Epidermal melanocyte (primary cell): ENCODE measurements around the gene CAV2.

Experiments
- DNase-seq: peaks from one replicate; pipeline ENCODE4 v3.0.0; 2011; ENCODE audit warnings: low spot score; ENCODE audit not compliant: insufficient read length

Gene CAV2

DNA sequence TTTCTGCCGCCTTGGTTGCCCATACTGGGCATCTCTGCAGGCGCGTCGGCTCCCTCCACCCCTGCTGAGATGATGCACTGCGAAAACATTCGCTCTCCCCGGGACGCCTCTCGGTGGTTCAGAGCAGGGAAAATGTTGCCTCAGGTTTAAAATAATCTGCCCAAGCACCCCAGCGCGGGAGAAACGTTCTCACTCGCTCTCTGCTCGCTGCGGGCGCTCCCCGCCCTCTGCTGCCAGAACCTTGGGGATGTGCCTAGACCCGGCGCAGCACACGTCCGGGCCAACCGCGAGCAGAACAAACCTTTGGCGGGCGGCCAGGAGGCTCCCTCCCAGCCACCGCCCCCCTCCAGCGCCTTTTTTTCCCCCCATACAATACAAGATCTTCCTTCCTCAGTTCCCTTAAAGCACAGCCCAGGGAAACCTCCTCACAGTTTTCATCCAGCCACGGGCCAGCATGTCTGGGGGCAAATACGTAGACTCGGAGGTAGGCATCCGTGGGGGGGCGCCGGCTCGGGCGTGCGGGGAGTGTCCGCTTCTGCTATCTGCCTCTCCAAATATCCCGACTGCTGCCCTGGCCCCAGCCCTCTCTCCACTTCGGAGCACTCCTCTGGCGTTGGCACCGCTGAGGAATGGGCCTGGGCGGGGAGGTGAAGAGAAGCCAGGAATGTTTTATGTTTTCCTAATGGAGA is 25.2 kb downstream of the CAV2 start, which contains the start of gene CAV1:
Gene CAV1 (plus strand): TSS at position 428 of the 689 bp plus-strand sequence. CDS start 27 bp downstream, at position 455.
- peak; percentile 63 for DNase-seq

DNA sequence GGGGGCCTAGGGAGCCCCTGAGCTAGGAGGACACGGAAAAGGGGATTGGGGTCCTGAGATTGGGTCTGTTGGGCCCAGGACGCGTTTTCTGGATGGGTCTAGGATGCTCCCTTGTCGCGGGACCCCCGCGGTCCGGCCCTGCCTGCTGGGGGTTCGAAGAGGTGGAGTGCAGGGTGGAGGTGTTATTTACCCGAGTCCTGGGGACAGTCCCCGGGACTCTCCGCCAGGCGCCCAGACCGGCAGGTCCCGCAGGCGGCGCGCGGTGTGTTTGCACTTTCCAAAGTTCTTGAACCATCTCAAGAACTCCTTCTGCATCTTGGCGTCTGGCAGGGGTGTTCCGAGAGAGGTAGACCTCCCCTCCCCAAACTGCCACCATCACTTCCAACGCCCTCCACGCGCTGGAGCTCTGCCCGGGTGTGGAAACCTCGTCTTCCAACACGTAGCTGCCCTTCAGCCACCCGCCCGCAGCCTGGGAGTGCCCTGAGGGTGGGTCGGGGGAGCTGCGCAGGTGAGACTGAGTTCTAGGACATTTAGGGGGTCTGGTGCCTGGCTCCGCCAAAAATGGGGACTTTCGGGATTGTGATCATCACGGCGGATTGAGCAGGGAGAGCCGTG is 25.9 kb downstream of the CAV2 start:
- no peak for DNase-seq

DNA sequence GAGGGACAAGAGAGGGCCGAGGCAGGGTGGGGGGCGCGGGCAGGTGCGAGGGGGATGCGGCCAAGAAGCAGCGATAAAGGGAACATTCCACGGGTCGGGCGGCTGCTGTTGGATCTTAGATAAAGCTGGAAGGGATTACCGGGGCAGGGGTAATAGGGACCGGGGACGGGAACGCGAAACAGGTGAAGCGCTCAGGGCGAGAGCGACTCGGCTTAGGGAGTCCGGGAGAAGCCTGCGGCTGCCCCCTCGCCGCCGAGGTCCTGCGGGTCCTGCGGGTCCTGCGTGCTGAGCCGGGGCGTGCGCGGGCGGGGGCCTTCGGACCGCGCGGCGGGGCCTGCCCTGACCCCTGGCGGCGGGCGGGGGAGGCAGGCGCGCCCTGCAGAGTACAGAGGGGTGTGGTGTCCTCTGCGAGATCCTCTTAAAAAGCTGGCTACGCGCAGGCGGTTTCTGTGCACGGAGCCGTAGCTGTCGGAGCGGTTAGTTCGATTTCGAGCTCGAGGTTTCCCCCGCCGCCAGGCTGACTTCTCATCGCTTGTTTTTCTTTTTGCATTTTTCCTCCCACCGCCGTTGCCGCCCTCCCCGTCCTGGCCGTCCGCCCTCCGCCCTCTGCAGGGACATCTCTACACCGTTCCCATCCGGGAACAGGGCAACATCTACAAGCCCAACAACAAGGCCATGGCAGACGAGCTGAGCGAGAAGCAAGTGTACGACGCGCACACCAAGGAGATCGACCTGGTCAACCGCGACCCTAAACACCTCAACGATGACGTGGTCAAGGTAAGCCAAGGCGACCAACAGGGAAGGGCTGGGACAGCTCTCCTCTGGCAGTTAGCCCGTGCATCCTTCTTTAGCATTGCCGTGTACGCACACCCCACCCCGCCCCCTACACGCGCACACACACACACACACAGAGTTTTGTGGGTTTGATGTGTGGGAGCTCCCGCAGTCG is 26.6 kb downstream of the CAV2 start:
- DNase-seq, result peak; percentile 81

DNA sequence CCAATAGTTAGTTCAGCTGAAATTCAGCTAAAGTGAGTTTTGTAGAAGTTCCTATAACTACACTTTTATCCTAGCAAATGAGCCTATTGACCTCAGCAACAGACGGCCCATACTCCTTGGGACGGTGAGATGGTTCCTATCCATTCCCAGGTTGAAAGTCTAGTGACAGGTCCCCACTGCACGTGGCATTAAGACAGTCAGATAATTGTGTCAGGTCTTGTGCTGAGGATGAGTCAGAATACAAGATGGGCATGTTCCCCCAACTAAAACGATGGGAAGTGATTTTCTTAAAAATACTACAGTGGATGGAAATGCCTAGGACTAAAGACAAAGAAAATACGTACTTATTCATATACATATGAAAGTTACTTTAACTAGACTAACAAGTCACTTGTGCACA is 27.4 kb downstream of the CAV2 start:
- DNase-seq, result no peak

DNA sequence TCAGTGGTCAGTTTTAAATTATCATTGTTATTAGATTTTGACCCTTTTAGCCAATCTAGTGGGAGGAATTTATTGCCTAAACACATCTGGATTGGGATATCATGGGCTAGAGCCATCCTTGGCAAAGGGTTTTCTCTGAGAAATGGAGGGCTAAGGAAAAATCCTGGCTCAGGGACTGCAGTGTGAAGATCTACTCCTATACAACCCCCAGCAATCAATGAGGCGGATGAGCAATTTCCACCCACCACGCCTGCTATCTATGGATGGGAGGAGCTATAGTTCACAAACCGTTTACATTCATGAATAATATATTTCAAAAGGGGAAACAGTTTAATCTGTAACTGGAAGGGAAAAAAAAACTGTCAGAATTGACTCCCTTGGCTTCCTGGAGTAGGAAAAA is 28.0 kb downstream of the CAV2 start:
- DNase-seq, result no peak

DNA sequence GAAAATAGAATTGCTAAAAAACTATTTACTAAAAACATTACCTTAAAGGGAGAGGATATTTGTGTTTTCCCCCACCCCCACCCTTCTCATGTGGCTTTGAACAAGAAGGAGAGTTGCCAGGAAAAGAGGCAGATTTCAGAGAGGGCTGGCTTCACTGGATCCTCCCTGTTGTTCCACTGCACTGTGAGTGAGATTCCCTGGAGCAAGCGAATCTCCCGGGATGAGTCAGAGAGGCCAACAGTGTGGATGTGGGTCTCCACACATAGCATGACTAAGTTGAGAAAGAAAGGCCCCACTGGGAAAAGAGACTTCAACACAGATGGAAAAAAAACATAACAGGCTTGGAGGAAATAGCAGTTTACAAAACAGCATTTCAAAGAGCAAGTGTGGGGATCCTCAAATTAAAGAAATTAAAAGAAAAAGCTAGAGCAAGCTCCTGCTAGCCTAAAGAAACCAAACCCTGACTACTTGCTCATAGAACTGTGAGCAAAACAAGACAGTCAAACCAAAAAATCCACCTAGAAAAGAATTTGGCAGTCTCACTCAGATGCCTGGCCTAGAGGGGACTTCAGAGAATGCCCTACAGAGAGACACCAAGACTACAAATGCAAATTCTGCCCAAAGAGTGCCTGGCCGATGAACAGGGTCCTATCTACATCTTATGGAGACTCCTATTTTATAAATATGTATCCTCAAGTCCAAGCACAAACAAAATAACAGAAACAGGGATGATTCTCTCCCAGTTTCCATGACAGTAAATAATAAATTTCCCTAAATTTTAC is 28.7 kb downstream of the CAV2 start:
- DNase-seq, result no peak

DNA sequence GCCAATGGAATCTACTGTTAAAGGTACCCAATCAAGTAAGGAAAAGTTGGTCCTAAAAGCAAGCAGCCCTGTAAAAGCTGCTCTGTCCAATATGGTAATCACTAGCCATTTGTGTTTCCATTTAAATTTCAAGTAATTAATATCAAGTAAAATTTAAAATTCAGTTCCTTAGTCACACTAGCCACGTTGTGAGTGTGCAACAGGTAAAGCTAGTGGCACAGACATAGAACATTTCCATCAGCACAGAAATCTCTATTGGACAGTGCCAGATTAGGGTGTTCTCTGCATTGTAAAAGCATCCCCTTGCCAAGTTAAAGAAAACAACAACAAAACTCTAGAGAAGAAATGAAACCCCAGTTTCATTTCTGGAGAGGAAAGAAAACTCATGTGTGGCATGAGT is 29.7 kb downstream of the CAV2 start:
- DNase-seq, result no peak

DNA sequence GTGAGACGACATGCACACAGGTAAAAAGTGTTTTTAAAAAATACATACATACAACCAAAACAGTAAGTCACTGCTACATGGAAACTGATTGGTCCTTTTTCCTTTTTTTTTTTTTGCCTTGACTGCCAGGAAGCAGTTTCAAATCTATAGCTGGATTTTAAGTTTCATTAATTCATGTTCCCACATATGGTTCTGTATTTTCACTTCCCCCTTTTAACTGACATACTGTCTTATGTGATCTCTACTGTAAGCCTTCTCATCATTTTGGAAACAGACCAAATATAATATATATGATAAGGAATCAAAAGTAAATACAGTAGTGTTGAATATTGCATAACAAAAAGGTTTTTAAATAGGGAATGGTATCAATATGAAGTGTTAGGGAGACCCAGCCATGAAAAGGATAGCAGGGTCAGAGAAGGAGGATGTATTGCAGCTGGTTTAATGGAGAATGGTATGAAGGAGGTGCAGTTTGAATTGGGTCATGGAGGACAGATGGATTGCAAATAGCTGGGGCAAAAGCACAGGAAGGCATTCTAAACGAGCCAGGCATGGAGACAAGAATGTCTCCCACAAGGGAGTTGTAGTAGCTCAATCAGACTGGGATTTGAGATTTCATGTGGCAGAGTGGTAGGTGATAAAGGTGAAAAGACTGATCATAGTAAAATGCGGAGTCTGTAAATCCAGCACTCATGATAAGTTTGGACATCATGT is 30.7 kb downstream of the CAV2 start:
- no peak for DNase-seq

DNA sequence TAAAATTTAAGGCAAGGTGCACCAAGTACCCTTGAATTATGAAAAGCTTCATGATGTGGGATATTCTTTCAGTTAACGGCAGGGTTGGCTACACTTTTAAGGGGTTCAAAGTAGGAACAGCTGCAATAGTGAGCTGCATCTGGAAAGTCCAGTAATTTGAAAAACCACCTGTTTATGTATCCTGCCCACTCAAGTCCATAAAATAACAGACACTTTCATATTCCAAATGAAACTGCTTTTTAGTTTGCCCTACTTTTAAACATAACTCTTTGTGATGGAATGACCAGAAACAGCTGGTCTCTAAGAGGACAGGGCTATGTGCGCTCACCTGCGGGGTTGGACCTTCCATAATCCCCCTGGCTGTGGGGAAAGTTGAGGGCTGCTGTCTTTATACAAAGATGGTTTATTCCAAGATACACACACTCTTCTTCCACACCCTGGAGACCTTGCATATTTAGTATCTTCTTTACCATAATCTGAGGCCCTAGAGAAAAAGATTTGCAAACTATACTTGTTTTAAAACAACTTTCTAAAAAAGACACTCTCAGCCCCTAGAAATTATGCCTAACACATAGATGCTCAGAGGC is 32.7 kb downstream of the CAV2 start:
- DNase-seq, result no peak

DNA sequence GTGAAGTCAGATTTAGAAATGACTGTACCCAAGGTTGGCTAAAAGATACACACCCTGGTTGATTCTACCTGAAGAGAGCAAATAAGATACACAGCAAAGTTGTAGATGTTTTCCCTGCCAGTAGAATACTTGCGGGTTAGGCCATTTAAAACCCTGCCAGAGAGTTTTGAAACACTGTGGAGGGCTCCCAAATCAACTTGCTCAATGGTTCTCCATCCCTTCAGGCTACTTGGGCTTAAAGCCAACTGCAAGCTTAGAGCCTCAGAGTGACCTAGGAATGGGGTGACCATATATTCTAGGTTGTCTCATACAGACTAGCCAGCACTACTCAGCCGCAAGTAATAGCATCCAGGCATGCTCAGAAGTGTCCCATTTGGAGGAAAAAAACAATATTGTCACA is 35.3 kb downstream of the CAV2 start:
- no peak for DNase-seq

DNA sequence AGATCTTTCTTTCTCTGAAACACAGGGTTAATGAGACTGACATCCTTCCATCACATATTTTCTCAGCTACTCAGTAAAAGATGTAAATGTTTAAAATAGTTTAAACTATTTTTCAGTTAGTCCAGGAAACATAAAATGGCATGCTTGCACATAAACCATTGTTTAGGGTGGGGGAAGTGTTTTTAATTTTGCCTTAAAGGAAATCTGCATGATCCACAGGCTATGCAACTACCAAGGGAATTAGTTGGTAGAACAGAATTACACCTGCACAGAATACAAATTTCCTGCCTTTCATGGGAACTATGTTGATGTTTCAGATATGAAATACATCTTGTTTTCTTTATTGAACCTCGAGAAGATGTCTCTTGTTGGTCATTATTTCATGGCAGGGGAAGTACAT is 35.9 kb downstream of the CAV2 start:
- no peak for DNase-seq

DNA sequence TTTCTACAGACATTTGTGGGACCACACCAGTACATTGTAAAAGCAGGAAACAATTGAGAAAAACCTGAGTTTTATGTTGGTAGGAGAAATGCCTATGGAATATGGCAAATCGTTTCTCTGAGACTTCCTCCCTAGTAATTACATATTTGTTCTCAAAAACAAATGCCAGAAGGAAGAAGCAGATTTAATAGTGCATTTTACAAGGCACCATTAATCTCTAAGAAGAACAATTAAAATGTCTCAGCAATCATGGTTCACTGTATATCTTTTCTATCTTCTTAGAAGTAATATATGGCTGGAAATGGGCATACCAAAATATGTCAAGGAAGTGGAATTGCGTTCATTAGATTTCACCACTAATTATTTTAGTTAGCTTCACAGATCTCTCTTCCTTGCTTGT is 38.6 kb downstream of the CAV2 start:
- no peak for DNase-seq

DNA sequence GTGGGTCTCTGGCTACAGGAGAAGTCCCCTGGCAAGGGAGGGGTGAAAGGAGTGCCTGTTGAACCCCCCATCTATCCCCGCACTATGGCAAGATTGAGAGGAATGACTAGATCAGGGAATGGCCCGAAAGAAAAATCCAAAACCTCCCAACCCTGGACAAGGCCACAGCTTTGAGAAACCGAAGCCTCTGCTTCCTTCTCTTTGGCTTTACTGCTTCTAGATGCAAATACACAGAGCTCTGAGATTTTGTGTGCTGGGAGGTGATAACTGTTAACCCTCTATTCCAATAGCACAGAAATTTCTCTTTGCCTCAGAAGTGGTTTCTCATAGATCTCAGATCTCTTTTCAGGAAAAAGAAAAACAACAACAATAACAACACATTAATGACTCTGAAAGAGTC is 40.3 kb downstream of the CAV2 start:
- DNase-seq, result no peak

DNA sequence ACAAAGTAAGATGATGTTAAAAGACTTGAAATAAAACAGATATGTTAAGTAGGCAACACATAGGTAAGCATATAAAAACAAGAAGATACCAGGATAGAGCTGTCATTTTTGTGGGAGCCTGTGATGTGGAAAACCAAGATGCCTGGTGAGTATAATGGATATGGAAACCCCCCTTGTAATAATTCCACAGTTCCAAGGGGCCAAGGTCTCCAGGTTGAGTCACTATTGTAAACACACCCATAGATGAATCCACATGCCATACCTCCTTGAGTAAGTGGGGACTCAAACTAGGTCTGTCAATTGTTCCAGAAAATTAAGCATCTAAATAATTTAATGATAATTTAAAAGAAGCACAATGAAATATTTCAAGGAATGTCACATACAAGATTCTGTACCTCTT is 41.2 kb downstream of the CAV2 start:
- DNase-seq, result no peak

DNA sequence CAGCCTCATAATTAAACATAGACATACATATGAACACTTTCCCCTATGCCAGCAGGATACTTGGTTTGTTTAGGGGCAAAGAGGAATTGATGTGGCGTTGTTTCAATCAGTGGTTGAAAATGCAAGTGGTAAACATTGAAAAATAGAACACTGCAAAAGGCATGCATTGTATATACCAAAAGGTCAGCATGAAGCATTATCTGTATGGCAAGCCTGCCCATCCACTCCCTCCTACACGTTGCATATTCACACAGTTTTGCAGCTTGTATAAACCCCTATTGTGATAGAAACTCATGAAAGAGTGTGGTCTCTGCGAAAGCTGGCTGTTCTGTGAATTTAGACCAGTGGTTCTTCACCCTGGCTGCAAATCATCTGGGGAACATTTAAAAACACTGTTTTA is 42.4 kb downstream of the CAV2 start:
- no peak for DNase-seq

DNA sequence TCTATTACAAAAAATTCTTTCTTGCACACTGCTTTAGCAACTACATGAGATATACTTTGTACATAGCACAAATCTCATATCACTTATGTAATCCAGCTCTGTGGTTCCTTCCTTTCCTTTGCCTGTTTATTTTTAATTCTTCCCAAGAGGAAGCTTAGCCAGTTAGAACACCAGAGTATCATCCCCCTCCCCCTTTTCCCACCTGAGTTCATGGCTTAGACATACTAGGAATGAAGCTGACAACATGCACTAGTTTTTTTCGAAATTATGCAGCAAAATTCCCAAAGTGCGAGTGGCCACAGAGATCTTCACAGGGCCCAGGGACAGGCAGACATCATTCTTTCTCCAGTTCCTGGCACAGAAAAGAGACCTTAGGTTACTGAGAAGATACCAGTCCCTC is 43.1 kb downstream of the CAV2 start:
- no peak for DNase-seq

DNA sequence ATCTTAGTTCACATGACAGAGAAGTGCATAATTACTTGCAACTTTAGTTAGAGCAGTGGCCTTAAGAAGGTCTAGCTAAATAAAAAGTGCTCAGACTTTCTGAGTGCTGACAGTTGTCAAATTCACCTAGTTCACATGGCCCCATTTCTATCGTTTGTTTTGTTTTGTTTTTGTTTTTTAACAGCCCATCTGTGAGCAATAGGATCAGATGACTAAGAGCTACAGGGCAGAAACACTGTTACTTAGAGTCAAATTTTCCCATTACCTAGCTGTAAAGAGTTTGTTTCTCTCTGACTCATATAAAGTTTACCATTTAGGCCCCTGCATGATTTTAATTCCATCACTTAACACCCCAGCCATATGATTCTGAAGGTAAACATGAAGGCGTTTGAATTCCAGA is 44.1 kb downstream of the CAV2 start:
- DNase-seq, result no peak

DNA sequence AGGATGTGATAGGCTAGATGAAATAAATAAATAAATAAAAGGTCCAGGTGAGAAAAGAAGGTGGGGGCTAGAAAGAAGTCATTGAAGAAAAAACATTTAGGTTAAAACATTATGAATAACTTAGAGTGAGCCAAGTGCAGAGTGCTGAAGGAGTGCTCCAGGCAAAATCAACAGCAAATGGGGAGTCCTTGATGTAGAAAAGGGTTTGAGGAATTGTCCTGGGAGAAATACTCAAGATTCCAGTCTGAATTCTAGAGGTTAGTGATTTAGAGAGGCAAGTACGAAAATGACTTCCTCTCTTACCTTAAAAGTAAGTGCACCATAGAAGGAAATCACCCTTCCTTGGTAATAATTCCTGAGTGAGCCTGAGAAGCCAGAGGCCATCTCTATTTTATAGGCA is 44.9 kb downstream of the CAV2 start:
- no peak for DNase-seq

DNA sequence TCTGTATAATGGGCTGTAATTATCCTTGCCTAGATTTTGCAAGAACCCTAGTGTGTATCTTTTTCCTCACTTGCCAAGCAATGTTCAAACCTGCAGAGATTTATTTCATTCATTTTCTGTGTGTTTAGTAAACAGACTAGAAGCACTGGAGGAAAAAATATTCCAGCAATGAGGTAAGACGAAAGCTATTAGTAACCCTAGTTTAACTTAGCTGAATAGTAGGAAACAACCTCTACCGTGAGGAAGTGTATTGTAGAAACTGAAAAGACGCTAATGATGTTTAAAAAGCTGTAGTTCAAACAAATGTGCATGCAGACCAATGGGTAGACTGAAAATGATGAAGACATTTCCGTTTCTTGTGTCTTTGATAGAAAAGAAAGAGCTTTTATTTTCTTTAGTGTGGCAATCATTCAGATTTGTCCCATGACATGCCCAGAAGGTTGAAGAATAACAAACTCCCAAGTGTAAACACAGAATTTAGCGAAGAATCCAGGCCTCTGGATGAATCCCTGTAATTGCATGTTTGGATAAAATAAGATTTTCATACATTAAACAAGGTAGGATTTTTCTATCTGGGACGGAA is 46.0 kb downstream of the CAV2 start:
- no peak for DNase-seq

DNA sequence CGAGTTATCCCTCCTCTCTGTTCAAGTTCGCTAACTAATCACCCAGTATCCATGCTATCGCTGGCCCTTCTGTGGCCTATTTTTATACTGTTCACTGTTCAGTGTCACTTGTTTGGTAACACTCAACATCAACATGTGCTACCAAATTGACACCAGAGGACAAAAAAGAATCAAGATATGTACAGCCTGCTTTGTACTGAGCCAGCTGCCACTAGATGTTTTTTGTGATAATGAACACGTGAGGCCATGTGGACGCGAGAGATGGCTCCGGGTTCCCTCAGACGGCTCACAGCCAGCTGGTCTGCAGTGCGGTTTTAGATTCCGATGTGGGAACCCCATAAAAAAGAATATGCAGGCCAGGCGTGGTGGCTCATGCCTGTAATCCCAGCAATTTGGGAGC is 46.5 kb downstream of the CAV2 start:
- DNase-seq, result no peak
